ENCODE data around the gene MICAL3.

MICAL3 gene

DNA sequence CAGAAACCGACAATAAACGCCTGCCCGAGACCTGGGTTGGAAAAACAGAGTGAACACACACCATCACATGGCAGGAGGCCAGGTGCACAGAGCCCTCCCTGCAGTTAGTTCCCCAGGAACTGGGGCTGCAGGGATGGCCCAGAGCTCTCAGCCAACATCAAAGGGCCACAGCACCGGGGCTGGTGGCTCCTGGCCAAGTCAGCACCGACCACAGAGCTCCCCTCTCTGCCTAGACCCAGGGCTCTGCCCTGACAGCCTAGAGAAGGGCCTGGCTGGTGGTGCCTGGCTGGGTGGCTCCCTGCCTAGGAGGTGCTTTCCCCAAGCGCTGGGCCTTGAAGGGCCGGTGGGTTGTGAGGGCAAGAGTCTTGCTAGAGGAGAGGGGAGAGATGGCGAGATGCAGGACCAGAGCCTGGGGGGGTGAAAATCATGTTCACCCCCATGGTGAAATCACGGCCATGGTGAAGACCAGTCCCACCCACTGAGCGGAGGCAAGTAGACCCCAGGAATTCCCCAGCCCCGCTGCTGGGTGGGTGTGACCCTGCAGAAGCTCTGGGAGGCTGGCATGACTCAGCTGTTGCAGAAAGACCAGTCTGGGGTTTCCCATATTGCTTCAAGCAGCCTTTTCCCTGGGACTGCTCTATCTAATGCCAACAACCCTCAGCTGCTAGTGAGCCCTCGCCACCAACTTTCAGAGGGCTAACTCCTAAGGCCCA, 242.9 kb downstream of the MICAL3 start:
- Histone ChIP-seq H4K20me1 (ENCODE audit: insufficient read depth, low read length) (no peaks in the 10 kb centered on the region), H3K79me2 (ENCODE audit: low read length) (peaks cover 55% of the 10 kb centered on the region), H3K4me3 (ENCODE audit: low read length) (peak overlapping the region; percentile 83), H3K36me3 (replicated peaks; ENCODE audit: low read depth, low read length) (peaks cover 28% of the 10 kb centered on the region), H3K9ac (ENCODE audit: low read length) (peak overlapping the region; percentile 97), H3K27ac (ENCODE audit: low read length) (peak overlapping the region; percentile 94), H3K9me3 (ENCODE audit: insufficient read depth, low read length) (no peaks in the 10 kb centered on the region), H3K27me3 (ENCODE audit: low read depth, low read length) (no peaks in the 10 kb centered on the region), H2AFZ (ENCODE audit: low read depth, low read length) (no peak overlapping the region), H3K4me1 (ENCODE audit: low read length) (peaks cover 59% of the 10 kb centered on the region), H3K4me2 (ENCODE audit: low read length) (peak overlapping the region; percentile 99)
- TF ChIP-seq EZH2phosphoT487 (IDR thresholded peaks at IDR 0.05; ENCODE audit: low read depth) (no peak), CTCF (IDR thresholded peaks at IDR 0.05; ENCODE audit: low read depth, low read length) (no peak)

- peak overlapping the region; percentile 83 for H3K4me3 ChIP-seq (ENCODE audit: low read length)
- H3K36me3 ChIP-seq (replicated peaks; ENCODE audit: low read depth, low read length), result peaks cover 28% of the 10 kb centered on the region
- no peaks in the 10 kb centered on the region for H3K9me3 ChIP-seq (ENCODE audit: insufficient read depth, low read length)
- H3K27me3 ChIP-seq (ENCODE audit: low read depth, low read length), result no peaks in the 10 kb centered on the region
- peaks cover 65% of the 10 kb centered on the region for H3K4me1 ChIP-seq (ENCODE audit: low read length)
- no peak overlapping the region for H2AFZ ChIP-seq (ENCODE audit: low read depth, low read length)
- peak overlapping the region; percentile 97 for H3K9ac ChIP-seq (ENCODE audit: low read length)
- TF ChIP-seq EZH2phosphoT487 (IDR thresholded peaks at IDR 0.05; ENCODE audit: low read depth) (no peak), CTCF (IDR thresholded peaks at IDR 0.05; ENCODE audit: low read depth, low read length) (peak; percentile 12; the same call in 1 of the 2 replicates)
- H3K79me2 ChIP-seq (ENCODE audit: low read length), result peaks cover 55% of the 10 kb centered on the region
- peak overlapping the region; percentile 94 for H3K27ac ChIP-seq (ENCODE audit: low read length)
- H3K4me2 ChIP-seq (ENCODE audit: low read length), result peak overlapping the region; percentile 99
- no peaks in the 10 kb centered on the region for H4K20me1 ChIP-seq (ENCODE audit: insufficient read depth, low read length)
Observed at GRCh38 chr22:17780741-17781318, 243.5 kb downstream of the MICAL3 start.

DNA sequence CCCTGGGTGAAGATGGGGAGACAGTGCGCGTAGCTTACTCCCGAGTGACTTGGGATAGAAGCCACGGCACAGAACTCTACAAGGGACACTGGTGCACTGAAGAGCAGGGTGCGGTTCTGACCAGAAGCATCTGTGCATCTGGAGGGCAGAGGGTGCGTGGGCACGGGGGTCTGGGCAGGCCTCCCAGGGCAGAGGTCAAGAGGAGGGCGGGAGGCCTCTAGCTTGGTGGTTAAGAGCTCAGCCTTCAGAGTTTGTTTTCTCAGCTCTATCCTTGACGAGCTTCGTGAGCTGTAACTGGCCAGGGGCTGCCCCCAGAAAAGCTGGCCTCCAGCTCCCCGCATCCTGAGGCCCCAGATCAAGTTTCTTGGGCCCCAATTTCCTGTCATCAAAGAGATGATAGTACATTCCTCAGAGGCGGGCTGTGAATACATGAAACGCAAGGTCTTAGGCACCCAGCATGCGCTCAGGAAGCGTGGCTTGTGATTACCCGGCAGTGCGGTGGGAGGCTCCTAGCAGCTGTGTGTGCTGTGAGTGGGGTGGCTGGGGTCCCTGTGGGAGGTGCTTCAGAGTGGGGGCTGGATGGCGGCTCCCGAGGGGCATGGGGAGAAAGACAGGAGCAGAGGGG, 244.1 kb downstream of the MICAL3 start:
- TF ChIP-seq EZH2phosphoT487 (IDR thresholded peaks at IDR 0.05; ENCODE audit: low read depth), result no peak
- no peak for TF ChIP-seq CTCF (IDR thresholded peaks at IDR 0.05; ENCODE audit: low read depth, low read length)
- no peak overlapping the region for H2AFZ ChIP-seq (ENCODE audit: low read depth, low read length)
- peaks cover 23% of the 10 kb centered on the region for H3K36me3 ChIP-seq (replicated peaks; ENCODE audit: low read depth, low read length)
- H3K4me2 ChIP-seq (ENCODE audit: low read length), result peak overlapping the region; percentile 99
- peak overlapping the region; percentile 94 for H3K27ac ChIP-seq (ENCODE audit: low read length)
- H3K9me3 ChIP-seq (ENCODE audit: insufficient read depth, low read length), result no peaks in the 10 kb centered on the region
- no peaks in the 10 kb centered on the region for H4K20me1 ChIP-seq (ENCODE audit: insufficient read depth, low read length)
- no peaks in the 10 kb centered on the region for H3K27me3 ChIP-seq (ENCODE audit: low read depth, low read length)
- H3K79me2 ChIP-seq (ENCODE audit: low read length), result peaks cover 55% of the 10 kb centered on the region
- peak overlapping the region; percentile 83 for H3K4me3 ChIP-seq (ENCODE audit: low read length)
- peaks cover 66% of the 10 kb centered on the region for H3K4me1 ChIP-seq (ENCODE audit: low read length)
- H3K9ac ChIP-seq (ENCODE audit: low read length), result peak overlapping the region; percentile 97

Measured in OCI-LY3 (cell line).